ENCODE data around the gene ALKBH8. TPM values are rescaled to one million over a fixed set of nuclear protein-coding genes. Genes with fewer than 3 reads are reported as not detected.
"Not testable (repeated sequence)": the region's sequence is repeated elsewhere in the genome, so short reads cannot be mapped to it uniquely, and the experiment has no call there.

The ALKBH8 gene
- total RNA-seq, 1 experiment from 2014 or later = 6.2 TPM

- Histone ChIP-seq H3K9me3 (replicated peaks) (no peaks in the 10 kb centered on the region), H3K27me3 (replicated peaks) (no peaks in the 10 kb centered on the region)
- DNase-seq (ENCODE audit: low read depth in 1 of 2, low spot score in 2 of 2) = no peak
Measured at GRCh38 chr11:107505647-107506225, 59.8 kb downstream of the ALKBH8 start.

DNA sequence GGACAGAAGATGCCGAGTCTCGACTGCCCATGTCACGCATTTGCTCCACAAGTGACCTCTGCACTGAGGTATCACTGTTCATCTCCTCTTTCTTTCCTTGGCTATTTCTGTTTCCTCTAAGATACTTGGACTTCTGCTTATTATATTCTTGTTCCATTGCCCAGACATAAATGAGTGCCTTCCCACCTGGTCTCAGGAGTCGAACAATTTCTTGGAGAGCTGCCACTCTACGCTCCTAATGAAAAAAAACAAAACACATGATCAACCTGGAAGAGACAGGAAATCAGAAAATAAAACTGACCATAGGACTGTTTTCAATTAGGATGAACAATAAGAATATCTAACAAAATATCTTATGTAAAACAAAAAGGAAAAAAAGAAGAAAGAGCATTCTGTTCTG is 60.6 kb downstream of the ALKBH8 start:
- H3K4me3 ChIP-seq = no peak overlapping the region
- H3K9me3 ChIP-seq (replicated peaks) = no peaks in the 10 kb centered on the region
- no peak overlapping the region for H3K27ac ChIP-seq
- H3K4me1 ChIP-seq (replicated peaks) = no peaks in the 10 kb centered on the region
- H3K36me3 ChIP-seq = no peaks in the 10 kb centered on the region
- no peak for DNase-seq (ENCODE audit: low read depth in 1 of 2, low spot score in 2 of 2)
- H3K27me3 ChIP-seq (replicated peaks) = no peaks in the 10 kb centered on the region

More at GRCh38 chr11:107505647-107506225, 59.8 kb downstream of the ALKBH8 start:
- no peak overlapping the region for H3K4me3 ChIP-seq
- no peaks in the 10 kb centered on the region for H3K4me1 ChIP-seq (replicated peaks)
- no peak overlapping the region for H3K27ac ChIP-seq
- H3K36me3 ChIP-seq = no peaks in the 10 kb centered on the region

- H3K4me1 ChIP-seq (replicated peaks) = no peaks in the 10 kb centered on the region
- H3K4me3 ChIP-seq = no peak overlapping the region
- no peaks in the 10 kb centered on the region for H3K36me3 ChIP-seq
- no peaks in the 10 kb centered on the region for H3K27me3 ChIP-seq (replicated peaks)
- no peaks in the 10 kb centered on the region for H3K9me3 ChIP-seq (replicated peaks)
- no peak for DNase-seq (ENCODE audit: low read depth in 1 of 2, low spot score in 2 of 2)
- no peak overlapping the region for H3K27ac ChIP-seq
Measured at GRCh38 chr11:107501713-107502112, 63.8 kb downstream of the ALKBH8 start.

- not testable (repeated sequence) for DNase-seq (ENCODE audit: low read depth in 1 of 2, low spot score in 2 of 2); H3K27ac ChIP-seq; H3K36me3 ChIP-seq; H3K9me3 ChIP-seq (replicated peaks); H3K27me3 ChIP-seq (replicated peaks); H3K4me3 ChIP-seq
- H3K4me1 ChIP-seq (replicated peaks) = peaks cover 30% of the 10 kb centered on the region
Measured at GRCh38 chr11:107497371-107497770, 68.2 kb downstream of the ALKBH8 start.

- peak in 1 of 2 experiments; percentile 10 for DNase-seq (ENCODE audit: low read depth in 1 of 2, low spot score in 2 of 2)
- no peaks in the 10 kb centered on the region for H3K36me3 ChIP-seq
- H3K4me1 ChIP-seq (replicated peaks) = peaks cover 30% of the 10 kb centered on the region
- no peaks in the 10 kb centered on the region for H3K27me3 ChIP-seq (replicated peaks)
- no peak overlapping the region for H3K4me3 ChIP-seq
- H3K27ac ChIP-seq = peak overlapping the region; percentile 52
- H3K9me3 ChIP-seq (replicated peaks) = no peaks in the 10 kb centered on the region
Measured at GRCh38 chr11:107496011-107496410, 69.5 kb downstream of the ALKBH8 start.

DNA sequence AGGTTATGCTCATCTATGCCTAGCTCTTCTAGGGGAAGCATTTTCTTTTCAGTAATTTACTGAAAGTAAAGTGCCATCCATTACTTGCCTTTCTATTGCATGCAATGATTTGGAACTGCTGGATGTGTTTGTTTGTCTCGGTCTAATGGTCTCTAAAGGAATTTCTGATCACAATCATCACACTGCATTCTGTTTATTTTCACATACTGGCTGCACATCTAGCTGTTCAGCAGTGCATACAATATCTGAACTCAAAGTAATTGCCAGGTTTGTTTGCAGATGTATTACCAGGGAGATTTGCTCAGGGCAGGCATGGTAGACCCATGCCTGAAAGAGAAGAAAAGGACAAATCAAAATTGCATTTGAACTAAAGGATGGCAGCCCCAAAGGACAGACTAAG is 71.5 kb downstream of the ALKBH8 start:
- Histone ChIP-seq H3K36me3 (no peaks in the 10 kb centered on the region), H3K4me1 (replicated peaks) (peaks cover 30% of the 10 kb centered on the region), H3K4me3 (no peak overlapping the region), H3K27me3 (replicated peaks) (no peaks in the 10 kb centered on the region), H3K9me3 (replicated peaks) (no peaks in the 10 kb centered on the region), H3K27ac (no peak overlapping the region)
- DNase-seq (ENCODE audit: low read depth in 1 of 2, low spot score in 2 of 2) = peak in 1 of 2 experiments; percentile 21

DNA sequence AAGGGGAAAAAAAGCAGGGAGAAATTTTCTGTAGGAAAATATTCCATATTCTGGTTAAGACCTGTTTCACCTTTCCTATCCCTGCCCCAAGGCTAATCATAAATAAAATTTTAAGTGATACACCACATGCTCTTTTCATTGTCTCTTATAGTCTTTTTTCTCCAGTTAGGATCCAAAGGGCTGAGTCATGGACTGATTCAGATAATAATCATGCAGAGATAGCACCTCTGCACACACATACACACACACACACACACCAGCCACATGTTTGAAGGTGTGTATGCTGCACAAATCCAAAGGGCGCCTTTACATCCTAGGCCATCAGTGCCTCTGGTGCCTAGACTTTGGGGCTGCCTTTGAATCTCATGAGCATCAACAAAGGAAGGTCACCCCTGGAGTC is 72.4 kb downstream of the ALKBH8 start:
- no peaks in the 10 kb centered on the region for H3K9me3 ChIP-seq (replicated peaks)
- DNase-seq (ENCODE audit: low read depth in 1 of 2, low spot score in 2 of 2) = peak in 1 of 2 experiments; percentile 13
- peaks cover 30% of the 10 kb centered on the region for H3K4me1 ChIP-seq (replicated peaks)
- H3K27ac ChIP-seq = no peak overlapping the region
- no peaks in the 10 kb centered on the region for H3K36me3 ChIP-seq
- H3K27me3 ChIP-seq (replicated peaks) = no peaks in the 10 kb centered on the region
- no peak overlapping the region for H3K4me3 ChIP-seq

GRCh38 chr11:107490836-107491235 is 74.7 kb downstream of the ALKBH8 start:
- Histone ChIP-seq H3K4me1 (replicated peaks) (peaks cover 26% of the 10 kb centered on the region), H3K27me3 (replicated peaks) (no peaks in the 10 kb centered on the region), H3K4me3 (no peak overlapping the region), H3K9me3 (replicated peaks) (no peaks in the 10 kb centered on the region), H3K27ac (no peak overlapping the region), H3K36me3 (no peaks in the 10 kb centered on the region)
- no peak for DNase-seq (ENCODE audit: low read depth in 1 of 2, low spot score in 2 of 2)

GRCh38 chr11:107482234-107482633 is 83.3 kb downstream of the ALKBH8 start:
- DNase-seq (ENCODE audit: low read depth in 1 of 2, low spot score in 2 of 2) = no peak
- Histone ChIP-seq H3K27me3 (replicated peaks) (no peaks in the 10 kb centered on the region), H3K36me3 (no peaks in the 10 kb centered on the region), H3K4me1 (replicated peaks) (no peaks in the 10 kb centered on the region), H3K4me3 (no peak overlapping the region), H3K27ac (no peak overlapping the region), H3K9me3 (replicated peaks) (no peaks in the 10 kb centered on the region)

DNA sequence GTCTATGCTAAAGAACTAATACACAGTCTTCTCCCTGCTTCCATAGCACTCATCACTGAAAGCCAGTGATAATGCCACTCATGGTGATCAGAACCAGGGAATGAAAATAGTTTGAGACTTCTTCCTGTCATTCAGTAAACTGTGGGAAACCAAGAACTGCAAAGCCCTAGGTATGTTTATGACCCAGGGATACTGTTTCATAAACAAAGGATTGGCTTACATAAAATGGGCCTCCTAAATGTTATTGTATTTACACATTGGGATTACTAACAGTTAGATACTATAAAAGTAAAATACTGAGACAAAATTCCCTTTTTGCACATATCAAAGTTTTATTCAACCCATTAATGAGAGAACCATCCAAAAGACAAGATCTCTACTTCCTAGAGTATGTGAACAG is 86.6 kb downstream of the ALKBH8 start:
- Histone ChIP-seq H3K9me3 (replicated peaks) (no peaks in the 10 kb centered on the region), H3K36me3 (no peaks in the 10 kb centered on the region), H3K4me3 (no peak overlapping the region), H3K27ac (no peak overlapping the region), H3K27me3 (replicated peaks) (no peaks in the 10 kb centered on the region), H3K4me1 (replicated peaks) (no peaks in the 10 kb centered on the region)
- DNase-seq (ENCODE audit: low read depth in 1 of 2, low spot score in 2 of 2) = no peak

GRCh38 chr11:107477820-107478219 is 87.7 kb downstream of the ALKBH8 start:
- no peak overlapping the region for H3K27ac ChIP-seq
- H3K27me3 ChIP-seq (replicated peaks) = no peaks in the 10 kb centered on the region
- H3K4me3 ChIP-seq = no peak overlapping the region

DNA sequence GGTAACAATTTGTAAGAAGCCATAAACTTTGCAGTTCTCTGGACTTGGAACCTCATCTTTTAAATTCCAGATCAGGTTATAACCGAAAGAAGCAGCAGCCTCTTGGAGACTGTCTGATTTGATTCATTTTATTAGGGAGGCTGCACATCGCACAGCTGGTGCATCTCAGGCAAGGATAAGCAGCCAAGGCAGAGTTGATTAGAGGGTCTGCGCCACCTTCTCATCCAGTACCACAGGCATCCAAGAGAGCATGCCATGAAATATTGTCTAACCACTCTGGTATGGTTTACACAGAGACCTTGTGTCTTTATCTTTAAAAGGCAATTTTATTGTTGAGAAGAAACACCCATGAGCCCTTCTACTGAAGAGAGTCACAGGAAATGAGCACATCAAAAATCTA is 91.7 kb downstream of the ALKBH8 start:
- Histone ChIP-seq H3K4me1 (replicated peaks) (no peaks in the 10 kb centered on the region), H3K27ac (no peak overlapping the region), H3K36me3 (no peaks in the 10 kb centered on the region), H3K27me3 (replicated peaks) (no peaks in the 10 kb centered on the region), H3K9me3 (replicated peaks) (no peaks in the 10 kb centered on the region), H3K4me3 (no peak overlapping the region)
- DNase-seq (ENCODE audit: low read depth in 1 of 2, low spot score in 2 of 2) = no peak

More at GRCh38 chr11:107477820-107478219, 87.7 kb downstream of the ALKBH8 start:
- H3K36me3 ChIP-seq = no peaks in the 10 kb centered on the region
- no peak for DNase-seq (ENCODE audit: low read depth in 1 of 2, low spot score in 2 of 2)
- H3K4me1 ChIP-seq (replicated peaks) = no peaks in the 10 kb centered on the region
- H3K9me3 ChIP-seq (replicated peaks) = no peaks in the 10 kb centered on the region

- H3K27me3 ChIP-seq (replicated peaks) = no peaks in the 10 kb centered on the region
Measured at GRCh38 chr11:107472966-107473365, 92.6 kb downstream of the ALKBH8 start.

GRCh38 chr11:107468596-107468995 is 96.9 kb downstream of the ALKBH8 start:
- H3K4me1 ChIP-seq (replicated peaks) = no peaks in the 10 kb centered on the region
- no peak for DNase-seq (ENCODE audit: low read depth in 1 of 2, low spot score in 2 of 2)

More at GRCh38 chr11:107472966-107473365, 92.6 kb downstream of the ALKBH8 start:
- Histone ChIP-seq H3K27ac (no peak overlapping the region), H3K4me1 (replicated peaks) (no peaks in the 10 kb centered on the region), H3K9me3 (replicated peaks) (no peaks in the 10 kb centered on the region), H3K36me3 (no peaks in the 10 kb centered on the region), H3K4me3 (no peak overlapping the region)
- no peak for DNase-seq (ENCODE audit: low read depth in 1 of 2, low spot score in 2 of 2)

GRCh38 chr11:107467696-107468095 is 97.8 kb downstream of the ALKBH8 start:
- H3K27ac ChIP-seq = no peak overlapping the region
- H3K4me3 ChIP-seq = no peak overlapping the region
- DNase-seq (ENCODE audit: low read depth in 1 of 2, low spot score in 2 of 2) = no peak
- no peaks in the 10 kb centered on the region for H3K4me1 ChIP-seq (replicated peaks)
- H3K36me3 ChIP-seq = no peaks in the 10 kb centered on the region
- H3K27me3 ChIP-seq (replicated peaks) = no peaks in the 10 kb centered on the region
- H3K9me3 ChIP-seq (replicated peaks) = no peaks in the 10 kb centered on the region

More at GRCh38 chr11:107468596-107468995, 96.9 kb downstream of the ALKBH8 start:
- no peaks in the 10 kb centered on the region for H3K27me3 ChIP-seq (replicated peaks)
- no peak overlapping the region for H3K27ac ChIP-seq
- H3K9me3 ChIP-seq (replicated peaks) = no peaks in the 10 kb centered on the region
- H3K4me3 ChIP-seq = no peak overlapping the region
- H3K36me3 ChIP-seq = no peaks in the 10 kb centered on the region
